OCI-LY1 (cell line): ENCODE results near the gene MYO1D.

Experiments
- CTCF ChIP-seq: fragments of 200-600 bp; sonication (generic), shearing (Covaris generic); IDR thresholded peaks from 2 replicates; pipeline ENCODE4 v1.5.1; 2017; ENCODE audit warnings: mild to moderate bottlenecking, antibody characterized with exemption, low read length, moderate library complexity, mixed read lengths
- EZH2 ChIP-seq: fragments of 200-600 bp; sonication (generic), shearing (Covaris generic); IDR thresholded peaks from 2 replicates; pipeline ENCODE4 v1.8.0; 2017; ENCODE audit warnings: borderline replicate concordance, mixed run types, mild to moderate bottlenecking, antibody characterized with exemption, low read length, moderate library complexity, mixed read lengths

GRCh38 chr17:32801641-32802040 is 75.3 kb downstream of the MYO1D start:
- TF ChIP-seq CTCF (no peak), EZH2 (no peak)
